GM23338 (cell line): ENCODE results near the gene UCN2. TPM values are rescaled to one million over a fixed set of nuclear protein-coding genes. Genes with fewer than 3 reads are reported as not detected.

ENCODE experiments used
- ATAC-seq: fragments of 200-7000 bp; cut with Tn5 transposase; 3 replicates; pipeline ENCODE4 v1.9.1; 2020
- DNase-seq: peaks from one replicate; pipeline ENCODE4 v3.0.0-alpha.2; 2015; ENCODE audit warnings: low spot score
- H2AFZ ChIP-seq: fragments of 200-600 bp; sonication (generic); 2 replicates; pipeline ENCODE4 v1.8.0; 2016; ENCODE audit warnings: antibody characterized with exemption, mild to moderate bottlenecking, moderate library complexity
- H3F3A ChIP-seq: fragments of 200-600 bp; sonication (generic); replicated peaks from 2 replicates; pipeline ENCODE4 v1.8.0; 2017; ENCODE audit warnings: antibody characterized with exemption, mixed run types, low read depth
- H3K27ac ChIP-seq: fragments of 200-600 bp; sonication (generic); 2 replicates; pipeline ENCODE4 v1.6.1; 2016; ENCODE audit warnings: low read depth
- H3K27me3 ChIP-seq: fragments of 200-600 bp; sonication (generic); 2 replicates; pipeline ENCODE4 v1.8.0; 2016; ENCODE audit warnings: mild to moderate bottlenecking, mixed run types, moderate library complexity; ENCODE audit not compliant: insufficient read depth
- H3K36me3 ChIP-seq: fragments of 200-600 bp; sonication (generic); 2 replicates; pipeline ENCODE4 v1.8.0; 2016; ENCODE audit warnings: mild to moderate bottlenecking; ENCODE audit not compliant: insufficient read depth
- H3K4me1 ChIP-seq: fragments of 200-600 bp; sonication (generic); 2 replicates; pipeline ENCODE4 v1.8.0; 2016; ENCODE audit warnings: mild to moderate bottlenecking, moderate library complexity; ENCODE audit not compliant: insufficient read depth
- H3K4me2 ChIP-seq: fragments of 200-600 bp; sonication (generic); 2 replicates; pipeline ENCODE4 v1.7.1; 2017; ENCODE audit warnings: mixed run types
- H3K4me3 ChIP-seq: fragments of 200-600 bp; sonication (generic); 2 replicates; pipeline ENCODE4 v1.6.1; 2016; ENCODE audit warnings: mixed run types
- H3K79me2 ChIP-seq: fragments of 200-600 bp; sonication (generic); replicated peaks from 2 replicates; pipeline ENCODE4 v1.8.0; 2017; ENCODE audit warnings: mild to moderate bottlenecking; ENCODE audit not compliant: insufficient read depth
- H3K9me2 ChIP-seq: fragments of 200-600 bp; sonication (generic); 2 replicates; pipeline ENCODE4 v1.8.0; 2017; ENCODE audit not compliant: insufficient read depth
- H4K20me1 ChIP-seq: fragments of 200-600 bp; sonication (generic); replicated peaks from 2 replicates; pipeline ENCODE4 v1.8.0; 2017; ENCODE audit warnings: mild to moderate bottlenecking; ENCODE audit not compliant: insufficient read depth
- H3K27ac Mint-ChIP-seq: 2 replicates; pipeline ENCODE4 v1.8.0; 2020; ENCODE audit warnings: inconsistent platforms, mild to moderate bottlenecking, moderate library complexity, mixed read lengths
- H3K27me3 Mint-ChIP-seq: 3 replicates; pipeline ENCODE4 v1.8.0; 2022; ENCODE audit warnings: low read depth, mild to moderate bottlenecking, moderate library complexity, mixed read lengths, inconsistent platforms; ENCODE audit not compliant: insufficient read depth, poor library complexity
- H3K36me3 Mint-ChIP-seq: 3 replicates; pipeline ENCODE4 v1.8.0; 2021; ENCODE audit warnings: low read depth, mild to moderate bottlenecking, inconsistent platforms, moderate library complexity, mixed read lengths
- H3K4me1 Mint-ChIP-seq: 3 replicates; pipeline ENCODE4 v1.8.0; 2020; ENCODE audit warnings: mild to moderate bottlenecking, inconsistent platforms, mixed read lengths
- H3K4me3 Mint-ChIP-seq: 3 replicates; pipeline ENCODE4 v1.8.0; 2021; ENCODE audit warnings: moderate library complexity, mild to moderate bottlenecking, inconsistent platforms, mixed read lengths
- H3K9me3 Mint-ChIP-seq: 3 replicates; pipeline ENCODE4 v1.8.0; 2020; ENCODE audit warnings: moderate library complexity, mild to moderate bottlenecking, inconsistent platforms, mixed read lengths
- CREB1 ChIP-seq: fragments of 250-450 bp; sonication (Bioruptor Pico); IDR thresholded peaks from 2 replicates; pipeline ENCODE4 v1.5.0; 2020; ENCODE audit warnings: low read depth, mild to moderate bottlenecking, moderate library complexity
- CTCF ChIP-seq, 2 experiments: fragments of 200-600 bp in 1 of 2; sonication (generic) in 1 of 2; conservative IDR thresholded peaks; 2 replicates each; pipeline versions ENCODE4 v1.5.1 to v1.6.1; 2016 to 2017; ENCODE audit warnings: antibody characterized with exemption in 2 of 2, low read depth in 2 of 2, mild to moderate bottlenecking in 2 of 2, moderate library complexity in 1 of 2
- EZH2 ChIP-seq: fragments of 200-600 bp; sonication (generic); IDR thresholded peaks from one replicate; pipeline ENCODE4 v1.8.0; 2017; ENCODE audit warnings: antibody characterized with exemption, mild to moderate bottlenecking, low read depth; ENCODE audit not compliant: unreplicated experiment
- EZH2phosphoT487 ChIP-seq: fragments of 200-600 bp; sonication (generic); IDR thresholded peaks from one replicate; pipeline ENCODE4 v1.8.1; 2018; ENCODE audit warnings: antibody characterized with exemption; ENCODE audit not compliant: unreplicated experiment
- JUNB ChIP-seq: IDR thresholded peaks from one replicate; pipeline ENCODE4 v1.6.1; 2016; ENCODE audit warnings: antibody characterized with exemption; ENCODE audit not compliant: unreplicated experiment
- NANOG ChIP-seq: IDR thresholded peaks from 2 replicates; pipeline ENCODE4 v1.6.1; 2016; ENCODE audit warnings: antibody characterized with exemption, borderline replicate concordance
- POLR2AphosphoS5 ChIP-seq: IDR thresholded peaks from 2 replicates; pipeline ENCODE4 v1.6.1; 2016; ENCODE audit warnings: antibody characterized with exemption, low read depth
- STAT1 ChIP-seq: IDR thresholded peaks from one replicate; pipeline ENCODE4 v1.6.1; 2016; ENCODE audit warnings: antibody characterized with exemption; ENCODE audit not compliant: unreplicated experiment
- ZNF114 ChIP-seq: fragments of 250-450 bp; sonication (Bioruptor Pico); IDR thresholded peaks from 2 replicates; pipeline ENCODE4 v1.5.0; 2020; ENCODE audit warnings: mild to moderate bottlenecking, moderate library complexity
- ZNF331 ChIP-seq: fragments of 250-450 bp; sonication (Bioruptor Pico); IDR thresholded peaks from 2 replicates; pipeline ENCODE4 v1.5.0; 2020; ENCODE audit warnings: low read depth, mild to moderate bottlenecking, moderate library complexity
- ZNF462 ChIP-seq: fragments of 250-450 bp; sonication (Bioruptor Pico); IDR thresholded peaks from 2 replicates; pipeline ENCODE4 v1.5.0; 2020; ENCODE audit warnings: mild to moderate bottlenecking, moderate library complexity
- polyA plus RNA-seq: library from polyadenylated mRNA; unstranded; fragments of >200 nt; fragmentation: Nextera tagmentation; extraction: Ambion mirVana; gene quantifications from 2 replicates; pipeline ENCODE4 v1.2.1, GENCODE V29; 2016
- total RNA-seq: library from RNA; depleted of rRNA; stranded (reverse); fragments of >200 nt; shearing (Covaris generic); gene quantifications from 2 replicates; pipeline ENCODE4 v1.2.3, GENCODE V29; 2014
- TF ChIP-seq, protein P1 (sequence below): IDR thresholded peaks from 2 replicates; pipeline ENCODE4 v1.6.1; 2016; ENCODE audit warnings: antibody characterized with exemption
- TF ChIP-seq, protein P2 (sequence below): IDR thresholded peaks from one replicate; pipeline ENCODE4 v1.6.1; 2018; ENCODE audit warnings: antibody characterized with exemption; ENCODE audit not compliant: unreplicated experiment

The UCN2 gene
- total and polyA plus RNA-seq, 2 experiments from 2014 or later = 0.17 TPM; not detected in 1

GRCh38 chr3:48552111-48552951 is 11.2 kb downstream of the UCN2 start:
- no peak overlapping the region for H3K27ac Mint-ChIP-seq
- peaks cover 11% of the 10 kb centered on the region for H3K4me1 ChIP-seq
- peaks cover 10% of the 10 kb centered on the region; the same call in 1 of the 2 replicates for H3K36me3 ChIP-seq
- H3K4me2 ChIP-seq = no peak overlapping the region
- H3K27me3 ChIP-seq = no peaks in the 10 kb centered on the region
- peaks cover 10% of the 10 kb centered on the region; the same call in 2 of the 3 replicates for H3K36me3 Mint-ChIP-seq
- no peak for ATAC-seq
- TF ChIP-seq ZNF114 = no peak
- TF ChIP-seq STAT1 = no peak
- TF ChIP-seq NANOG = no peak
- no peak for TF ChIP-seq ZNF331
- TF ChIP-seq, protein P1, sequence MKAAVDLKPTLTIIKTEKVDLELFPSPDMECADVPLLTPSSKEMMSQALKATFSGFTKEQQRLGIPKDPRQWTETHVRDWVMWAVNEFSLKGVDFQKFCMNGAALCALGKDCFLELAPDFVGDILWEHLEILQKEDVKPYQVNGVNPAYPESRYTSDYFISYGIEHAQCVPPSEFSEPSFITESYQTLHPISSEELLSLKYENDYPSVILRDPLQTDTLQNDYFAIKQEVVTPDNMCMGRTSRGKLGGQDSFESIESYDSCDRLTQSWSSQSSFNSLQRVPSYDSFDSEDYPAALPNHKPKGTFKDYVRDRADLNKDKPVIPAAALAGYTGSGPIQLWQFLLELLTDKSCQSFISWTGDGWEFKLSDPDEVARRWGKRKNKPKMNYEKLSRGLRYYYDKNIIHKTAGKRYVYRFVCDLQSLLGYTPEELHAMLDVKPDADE = no peak
- no peak for TF ChIP-seq JUNB
- TF ChIP-seq, protein P2, sequence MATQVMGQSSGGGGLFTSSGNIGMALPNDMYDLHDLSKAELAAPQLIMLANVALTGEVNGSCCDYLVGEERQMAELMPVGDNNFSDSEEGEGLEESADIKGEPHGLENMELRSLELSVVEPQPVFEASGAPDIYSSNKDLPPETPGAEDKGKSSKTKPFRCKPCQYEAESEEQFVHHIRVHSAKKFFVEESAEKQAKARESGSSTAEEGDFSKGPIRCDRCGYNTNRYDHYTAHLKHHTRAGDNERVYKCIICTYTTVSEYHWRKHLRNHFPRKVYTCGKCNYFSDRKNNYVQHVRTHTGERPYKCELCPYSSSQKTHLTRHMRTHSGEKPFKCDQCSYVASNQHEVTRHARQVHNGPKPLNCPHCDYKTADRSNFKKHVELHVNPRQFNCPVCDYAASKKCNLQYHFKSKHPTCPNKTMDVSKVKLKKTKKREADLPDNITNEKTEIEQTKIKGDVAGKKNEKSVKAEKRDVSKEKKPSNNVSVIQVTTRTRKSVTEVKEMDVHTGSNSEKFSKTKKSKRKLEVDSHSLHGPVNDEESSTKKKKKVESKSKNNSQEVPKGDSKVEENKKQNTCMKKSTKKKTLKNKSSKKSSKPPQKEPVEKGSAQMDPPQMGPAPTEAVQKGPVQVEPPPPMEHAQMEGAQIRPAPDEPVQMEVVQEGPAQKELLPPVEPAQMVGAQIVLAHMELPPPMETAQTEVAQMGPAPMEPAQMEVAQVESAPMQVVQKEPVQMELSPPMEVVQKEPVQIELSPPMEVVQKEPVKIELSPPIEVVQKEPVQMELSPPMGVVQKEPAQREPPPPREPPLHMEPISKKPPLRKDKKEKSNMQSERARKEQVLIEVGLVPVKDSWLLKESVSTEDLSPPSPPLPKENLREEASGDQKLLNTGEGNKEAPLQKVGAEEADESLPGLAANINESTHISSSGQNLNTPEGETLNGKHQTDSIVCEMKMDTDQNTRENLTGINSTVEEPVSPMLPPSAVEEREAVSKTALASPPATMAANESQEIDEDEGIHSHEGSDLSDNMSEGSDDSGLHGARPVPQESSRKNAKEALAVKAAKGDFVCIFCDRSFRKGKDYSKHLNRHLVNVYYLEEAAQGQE = no peak
- no peak for TF ChIP-seq CTCF (conservative IDR thresholded peaks at IDR 0.05; ENCODE audit: low read depth in 2 of 2)
- no peak for TF ChIP-seq POLR2AphosphoS5
- TF ChIP-seq EZH2phosphoT487 = no peak
- no peak for TF ChIP-seq CREB1 (CRISPR knock-in tag)
- TF ChIP-seq EZH2 = no peak
- no peak for TF ChIP-seq ZNF462
- no peaks in the 10 kb centered on the region for H4K20me1 ChIP-seq
- no peaks in the 10 kb centered on the region for H3K9me3 Mint-ChIP-seq
- no peaks in the 10 kb centered on the region for H3K9me2 ChIP-seq
- H3K27me3 Mint-ChIP-seq = peaks cover 12% of the 10 kb centered on the region
- peaks cover 26% of the 10 kb centered on the region for H3K79me2 ChIP-seq
- peaks cover 24% of the 10 kb centered on the region for H3K4me1 Mint-ChIP-seq
- H3K27ac ChIP-seq = no peak overlapping the region
- peaks cover 12% of the 10 kb centered on the region for H3F3A ChIP-seq
- no peak for DNase-seq
- no peak overlapping the region for H3K4me3 ChIP-seq
- H3K4me3 Mint-ChIP-seq = no peak overlapping the region; the same call in 2 of the 3 replicates
- H2AFZ ChIP-seq = no peak overlapping the region
